H1 (cell line): ENCODE measurements around the gene TMEM253. TPM values are rescaled to one million over a fixed set of nuclear protein-coding genes. Genes with fewer than 3 reads are reported as not detected.

Source experiments
- CBX5 ChIP-seq: fragments of 300-800, 300-1000 bp; sonication (generic); IDR thresholded peaks from 2 replicates; pipeline ENCODE4 v1.7.1; 2016; ENCODE audit warnings: antibody characterized with exemption, low read length, low read depth
- CBX8 ChIP-seq: fragments of 300-800, 300-1000 bp; sonication (generic); IDR thresholded peaks from 2 replicates; pipeline ENCODE4 v1.7.1; 2016; ENCODE audit warnings: low read depth, low read length, borderline replicate concordance
- CHD2 ChIP-seq: IDR thresholded peaks from 2 replicates; pipeline ENCODE4 v1.6.1; 2012; ENCODE audit warnings: low read length, improper control_type of control experiment
- HDAC2 ChIP-seq, 2 experiments: fragments of 300-600 bp in 1 of 2; sonication (generic) in 1 of 2; IDR thresholded peaks; 2 replicates each; pipeline ENCODE4 v1.6.1; 2011 to 2012; ENCODE audit warnings: low read depth in 2 of 2, low read length in 2 of 2, mild to moderate bottlenecking in 2 of 2, moderate library complexity in 2 of 2, borderline replicate concordance in 1 of 2, inconsistent platforms in 1 of 2
- KDM5A ChIP-seq: fragments of 200-600 bp; IDR thresholded peaks from 2 replicates; pipeline ENCODE4 v1.7.1; 2012; ENCODE audit warnings: mild to moderate bottlenecking, low read length, inconsistent platforms, mixed read lengths
- NRF1 ChIP-seq: IDR thresholded peaks from 2 replicates; pipeline ENCODE4 v1.6.1; 2011; ENCODE audit warnings: mild to moderate bottlenecking, low read depth, low read length, improper control_type of control experiment
- POLR2AphosphoS5 ChIP-seq: IDR thresholded peaks from 2 replicates; pipeline ENCODE4 v1.6.1; 2011; ENCODE audit warnings: low read depth, low read length
- POU5F1 ChIP-seq: IDR thresholded peaks from 2 replicates; pipeline ENCODE4 v1.6.1; 2011; ENCODE audit warnings: low read depth, mild to moderate bottlenecking, low read length, moderate library complexity
- RAD21 ChIP-seq, 2 experiments: IDR thresholded peaks in 1 of 2; conservative IDR thresholded peaks in 1 of 2; 2 replicates each; pipeline ENCODE4 v1.6.1; 2011; ENCODE audit warnings: low read depth in 2 of 2, low read length in 2 of 2, improper control_type of control experiment in 1 of 2, inconsistent platforms in 1 of 2, mild to moderate bottlenecking in 1 of 2, moderate library complexity in 1 of 2
- RBBP5 ChIP-seq: IDR thresholded peaks from 2 replicates; pipeline ENCODE4 v1.7.1; 2012; ENCODE audit warnings: low read depth, mild to moderate bottlenecking, inconsistent platforms, low read length, moderate library complexity, borderline replicate concordance
- SP1 ChIP-seq: IDR thresholded peaks from 2 replicates; pipeline ENCODE4 v1.6.1; 2011; ENCODE audit warnings: low read depth, low read length
- TAF7 ChIP-seq: optimal IDR thresholded peaks from 2 replicates; pipeline ENCODE3; 2011; ENCODE audit warnings: low read depth, mild to moderate bottlenecking, inconsistent platforms, low read length, moderate library complexity, borderline replicate concordance
- YY1 ChIP-seq: IDR thresholded peaks from 2 replicates; pipeline ENCODE4 v1.6.1; 2011; ENCODE audit warnings: low read depth, mild to moderate bottlenecking, low read length
- polyA plus RNA-seq, 7 experiments: library from polyadenylated mRNA; depleted of rRNA in 3 of 7; stranded (reverse) in 5 of 7; unstranded in 2 of 7; fragments of >200 nt in 5 of 7; fragments of 200-250 nt in 2 of 7; gene quantifications; 1 replicate in 5 of 7; 2 replicates in 1 of 7; 4 replicates in 1 of 7; pipeline versions ENCODE4 v1.2.1 to v1.2.3, GENCODE V29; 2011 to 2013; ENCODE audit warnings: missing spikeins in 2 of 7, mixed read lengths in 2 of 7
- total RNA-seq: library from RNA; stranded (reverse); fragmentation: NEBNext Ultra II Directional; extraction: Animal tissue kit (Norgen Biotek cat#: 25700); gene quantifications from 2 replicates; pipeline ENCODE4 v1.2.1, GENCODE V29; 2021

TMEM253 gene
- total and polyA plus RNA-seq, 2 of the 8 experiments (the other 6 are each of a cell fraction or from before 2014, with no cell fraction given): 1.9 to 2.2 TPM

GRCh38 chr14:21104448-21105060 is 3.7 kb downstream of the TMEM253 start (continued):
- TF ChIP-seq RBBP5 (no peak), NRF1 (no peak), YY1 (peak; percentile 51; the same call in 1 of the 2 replicates), SP1 (no peak), CBX5 (no peak), POLR2AphosphoS5 (no peak; the same call in 1 of the 2 replicates), CBX8 (no peak), RAD21 (IDR thresholded peaks at IDR 0.05 in 1 of 2, conservative IDR thresholded peaks at IDR 0.05 in 1 of 2; ENCODE audit: low read depth in 2 of 2, low read length in 2 of 2) (peak; percentile 95 to 96), KDM5A (peak; percentile 45; the same call in 1 of the 2 replicates), CHD2 (0 out of 2 replicates have a peak, but pooled peaks have one; percentile 26), HDAC2 (IDR thresholded peaks at IDR 0.05; ENCODE audit: borderline replicate concordance in 1 of 2, low read depth in 2 of 2, low read length in 2 of 2) (no peak), TAF7 (no peak), POU5F1 (no peak)
